GM12864 (cell line): Measurements from ENCODE around the gene SLC27A2.

ENCODE experiments used
- DNase-seq: peaks from one replicate; pipeline ENCODE4 v3.0.0-alpha.2; 2011; ENCODE audit warnings: low read depth
- H3K4me3 ChIP-seq: 2 replicates; pipeline ENCODE4 v1.5.1; 2011; ENCODE audit warnings: mild to moderate bottlenecking, low read depth, low read length, control low read depth
- CTCF ChIP-seq: IDR thresholded peaks from 2 replicates; pipeline ENCODE4 v1.5.1; 2011; ENCODE audit warnings: low read depth, mild to moderate bottlenecking, moderate library complexity, low read length, control low read depth, inconsistent platforms; ENCODE audit errors: missing control alignments

Gene SLC27A2

GRCh38 chr15:50234764-50235163 is 52.8 kb downstream of the SLC27A2 start:
- no peak for DNase-seq
- no peak overlapping the region for H3K4me3 ChIP-seq
- no peak for TF ChIP-seq CTCF

GRCh38 chr15:50235794-50236193 is 53.8 kb downstream of the SLC27A2 start:
- no peak overlapping the region for H3K4me3 ChIP-seq
- no peak for TF ChIP-seq CTCF
- no peak for DNase-seq

GRCh38 chr15:50236433-50236832 is 54.4 kb downstream of the SLC27A2 start:
- H3K4me3 ChIP-seq: no peak overlapping the region
- no peak for DNase-seq
- no peak for TF ChIP-seq CTCF

GRCh38 chr15:50238255-50238654 is 56.3 kb downstream of the SLC27A2 start:
- H3K4me3 ChIP-seq: no peak overlapping the region
- TF ChIP-seq CTCF: no peak
- no peak for DNase-seq

GRCh38 chr15:50241684-50242450 is 59.9 kb downstream of the SLC27A2 start:
- TF ChIP-seq CTCF: no peak
- DNase-seq: no peak
- no peak overlapping the region for H3K4me3 ChIP-seq

- DNase-seq: no peak
- H3K4me3 ChIP-seq: no peak overlapping the region
- no peak for TF ChIP-seq CTCF
Measured at GRCh38 chr15:50244153-50244552, 62.2 kb downstream of the SLC27A2 start.

GRCh38 chr15:50244959-50245624 is 63.1 kb downstream of the SLC27A2 start:
- no peak for TF ChIP-seq CTCF
- no peak for DNase-seq
- no peak overlapping the region for H3K4me3 ChIP-seq
